Body of pancreas (tissue), 4 donors: Measurements from ENCODE around the gene CAPN5. TPM values are rescaled to one million over a fixed set of nuclear protein-coding genes. Genes with fewer than 3 reads are reported as not detected.

Experiments used
- ATAC-seq: fragments of 150-250 bp; one replicate; pipeline ENCODE4 v1.9.1; 2016
- DNase-seq, 4 donors: peaks; one replicate each; pipeline ENCODE4 v3.0.0-alpha.2; 2019
- H3K27ac ChIP-seq, 4 donors: fragments of 200-600 bp; sonication (generic); 1 replicate in 3 of 4; 2 replicates in 1 of 4; pipeline versions ENCODE4 v1.5.1 to v1.6.1; 2016 to 2019; ENCODE audit warnings: mild to moderate bottlenecking in 1 of 4, mixed read lengths in 1 of 4, moderate library complexity in 1 of 4
- H3K27me3 ChIP-seq, 2 donors: fragments of 200-600 bp; sonication (generic); one replicate each; pipeline ENCODE4 v1.6.0; 2016; ENCODE audit warnings: mild to moderate bottlenecking in 1 of 2
- H3K36me3 ChIP-seq, 2 donors: fragments of 200-600 bp; sonication (generic); replicated peaks in 1 of 2; 2 replicates each; pipeline ENCODE4 v1.5.1; 2016; ENCODE audit warnings: low read depth in 2 of 2; ENCODE audit not compliant: insufficient read depth in 1 of 2
- H3K4me1 ChIP-seq: fragments of 200-600 bp; sonication (generic); one replicate; pipeline ENCODE4 v1.6.0; 2016
- H3K4me3 ChIP-seq, 2 donors: fragments of 200-600 bp; sonication (generic); 1 replicate in 1 of 2; 2 replicates in 1 of 2; pipeline ENCODE4 v1.5.1; 2016 to 2019
- H3K9me3 ChIP-seq, 3 donors: fragments of 200-600 bp; sonication (generic); 1 replicate in 2 of 3; 2 replicates in 1 of 3; pipeline ENCODE4 v1.5.1; 2016
- CTCF ChIP-seq, 7 experiments: fragments of 450-650 bp in 4 of 7; fragments of 200-600 bp in 3 of 7; sonication (generic) in 3 of 7; IDR thresholded peaks; one replicate each; pipeline ENCODE4 v1.5.1; 2016 to 2019; ENCODE audit warnings: antibody characterized with exemption in 7 of 7
- POLR2A ChIP-seq, 3 donors: fragments of 450-650 bp; IDR thresholded peaks; one replicate each; pipeline ENCODE4 v1.6.1; 2016; ENCODE audit warnings: antibody characterized with exemption in 3 of 3, mild to moderate bottlenecking in 2 of 3
- WGBS, 2 donors: methylation state at CpG; one replicate each; pipeline ENCODE4 v1.1.5; 2017; 5-methylcytosine and 5-hydroxymethylcytosine counted together
- intact Hi-C: fragments of 100-400 bp; cut with DNase I; formaldehyde crosslinking; loops from one replicate; pipeline ENCODE4 v1.15.1; 2023
- total RNA-seq, 2 donors: library from RNA; depleted of rRNA; stranded (reverse); fragments of >200 nt; gene quantifications; one replicate each; pipeline ENCODE4 v1.1.0, GENCODE V29; 2016

The CAPN5 gene
- total RNA-seq, 2 donors from 2014 or later: 7.8 to 13.8 TPM

- intact Hi-C loops: loop anchor here (10.0 kb wide), 1 partner anchor 306 kb away; no protein-coding TSS in a partner anchor
- no peaks in the 10 kb centered on the region for H3K36me3 ChIP-seq
- H3K27me3 ChIP-seq: peaks cover 0 to 5% of the 10 kb centered on the region in 2 donors
- H3K27ac ChIP-seq: no peak overlapping the region
- H3K9me3 ChIP-seq: no peaks in the 10 kb centered on the region
- ATAC-seq (no peak), DNase-seq (no peak)
- peaks cover 20% of the 10 kb centered on the region for H3K4me1 ChIP-seq
- no peak overlapping the region for H3K4me3 ChIP-seq
- 88 to 90% methylated on average over 11 to 13 of the region's 13 CpGs for WGBS, 2 donors
- TF ChIP-seq POLR2A (IDR thresholded peaks at IDR 0.05): no peak
Observed at GRCh38 chr11:77040889-77041288, 25.9 kb upstream of the CAPN5 start.

- Histone ChIP-seq H3K36me3 (no peaks in the 10 kb centered on the region), H3K4me1 (peaks cover 13% of the 10 kb centered on the region), H3K4me3 (no peak overlapping the region), H3K9me3 (no peaks in the 10 kb centered on the region), H3K27me3 (peaks cover 0 to 5% of the 10 kb centered on the region in 2 donors), H3K27ac (no peak overlapping the region)
- ATAC-seq (no peak), DNase-seq (no peak)
- TF ChIP-seq POLR2A (IDR thresholded peaks at IDR 0.05): no peak
- no peak for TF ChIP-seq CTCF (IDR thresholded peaks at IDR 0.05)
- WGBS, 2 donors: 89 to 91% methylated on average over 13 of the region's 13 CpGs
- intact Hi-C loops: loop anchor here (10.0 kb wide), 1 partner anchor 307 kb away; no protein-coding TSS in a partner anchor
Observed at GRCh38 chr11:77042111-77042726, 24.6 kb upstream of the CAPN5 start.

GRCh38 chr11:77044356-77044755 lies 22.4 kb upstream of the CAPN5 start:
- DNase-seq (no peak), ATAC-seq (no peak)
- H3K4me1 ChIP-seq: peaks cover 12% of the 10 kb centered on the region
- H3K36me3 ChIP-seq: no peaks in the 10 kb centered on the region
- peaks cover 0 to 5% of the 10 kb centered on the region in 2 donors for H3K27me3 ChIP-seq
- no peak overlapping the region for H3K4me3 ChIP-seq
- intact Hi-C loops: loop anchor here (10.0 kb wide), 1 partner anchor 310 kb away; no protein-coding TSS in a partner anchor
- TF ChIP-seq POLR2A (IDR thresholded peaks at IDR 0.05): no peak
- no peak for TF ChIP-seq CTCF (IDR thresholded peaks at IDR 0.05)
- H3K27ac ChIP-seq: no peak overlapping the region
- WGBS, 2 donors: 67 to 74% methylated on average over 2 of the region's 2 CpGs
- H3K9me3 ChIP-seq: no peaks in the 10 kb centered on the region

GRCh38 chr11:77044886-77045285 lies 21.9 kb upstream of the CAPN5 start:
- ATAC-seq: no peak
- Histone ChIP-seq H3K4me1 (peaks cover 6% of the 10 kb centered on the region), H3K27ac (no peak overlapping the region), H3K4me3 (no peak overlapping the region), H3K27me3 (peaks cover 0 to 3% of the 10 kb centered on the region in 2 donors), H3K36me3 (no peaks in the 10 kb centered on the region), H3K9me3 (no peaks in the 10 kb centered on the region)
- 90 to 93% methylated on average over 9 of the region's 9 CpGs for WGBS, 2 donors
- DNase-seq: no peak
- intact Hi-C loops: loop anchor here (10.0 kb wide), 1 partner anchor 310 kb away; no protein-coding TSS in a partner anchor
- no peak for TF ChIP-seq CTCF (IDR thresholded peaks at IDR 0.05)
- TF ChIP-seq POLR2A (IDR thresholded peaks at IDR 0.05): no peak

- intact Hi-C loops: loop anchor here (10.0 kb wide), 1 partner anchor 311 kb away; no protein-coding TSS in a partner anchor
- Histone ChIP-seq H3K27me3 (no peaks in the 10 kb centered on the region), H3K4me3 (no peak overlapping the region), H3K36me3 (no peaks in the 10 kb centered on the region), H3K27ac (no peak overlapping the region), H3K4me1 (peaks cover 4% of the 10 kb centered on the region), H3K9me3 (no peaks in the 10 kb centered on the region)
- peak; percentile 51 to 69 (median 60) for DNase-seq
- peak; percentile 66 to 89 (median 73) for TF ChIP-seq CTCF (IDR thresholded peaks at IDR 0.05)
- TF ChIP-seq POLR2A (IDR thresholded peaks at IDR 0.05): no peak
- WGBS, 2 donors: 3 to 19% methylated on average over 9 to 38 of the region's 39 CpGs
- ATAC-seq: peak; percentile 73
Observed at GRCh38 chr11:77046060-77046501, 20.7 kb upstream of the CAPN5 start.
